Gastrocnemius medialis (tissue), 4 donors: ENCODE measurements around the gene POGK.

ENCODE experiments used
- POLR2A ChIP-seq, 2 donors: fragments of 450-650 bp; IDR thresholded peaks; one replicate each; pipeline ENCODE4 v1.6.1; 2017; ENCODE audit warnings: antibody characterized with exemption in 2 of 2, mild to moderate bottlenecking in 2 of 2, moderate library complexity in 2 of 2
- TF ChIP-seq, protein P1 (sequence below), 5 experiments: fragments of 450-650 bp in 3 of 5; fragments of 200-600 bp in 2 of 5; sonication (generic) in 2 of 5; IDR thresholded peaks in 4 of 5; conservative IDR thresholded peaks in 1 of 5; 1 replicate in 4 of 5; 2 replicates in 1 of 5; pipeline ENCODE4 v1.5.1; 2016 to 2019; ENCODE audit warnings: antibody characterized with exemption in 5 of 5, mild to moderate bottlenecking in 3 of 5, moderate library complexity in 3 of 5

DNA sequence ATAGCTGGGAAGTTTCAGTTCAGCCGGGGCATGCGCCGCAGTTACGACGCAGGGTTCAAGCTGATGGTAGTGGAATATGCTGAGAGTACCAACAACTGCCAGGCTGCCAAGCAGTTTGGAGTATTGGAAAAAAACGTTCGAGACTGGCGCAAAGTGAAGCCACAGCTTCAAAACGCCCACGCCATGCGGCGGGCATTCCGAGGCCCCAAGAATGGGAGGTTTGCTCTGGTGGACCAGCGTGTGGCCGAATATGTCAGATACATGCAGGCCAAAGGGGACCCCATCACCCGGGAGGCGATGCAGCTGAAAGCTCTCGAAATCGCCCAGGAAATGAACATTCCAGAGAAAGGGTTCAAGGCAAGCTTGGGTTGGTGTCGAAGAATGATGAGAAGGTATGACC lies 9.9 kb downstream of the POGK start:
- no peak for TF ChIP-seq POLR2A (IDR thresholded peaks at IDR 0.05)
- TF ChIP-seq, protein P1, sequence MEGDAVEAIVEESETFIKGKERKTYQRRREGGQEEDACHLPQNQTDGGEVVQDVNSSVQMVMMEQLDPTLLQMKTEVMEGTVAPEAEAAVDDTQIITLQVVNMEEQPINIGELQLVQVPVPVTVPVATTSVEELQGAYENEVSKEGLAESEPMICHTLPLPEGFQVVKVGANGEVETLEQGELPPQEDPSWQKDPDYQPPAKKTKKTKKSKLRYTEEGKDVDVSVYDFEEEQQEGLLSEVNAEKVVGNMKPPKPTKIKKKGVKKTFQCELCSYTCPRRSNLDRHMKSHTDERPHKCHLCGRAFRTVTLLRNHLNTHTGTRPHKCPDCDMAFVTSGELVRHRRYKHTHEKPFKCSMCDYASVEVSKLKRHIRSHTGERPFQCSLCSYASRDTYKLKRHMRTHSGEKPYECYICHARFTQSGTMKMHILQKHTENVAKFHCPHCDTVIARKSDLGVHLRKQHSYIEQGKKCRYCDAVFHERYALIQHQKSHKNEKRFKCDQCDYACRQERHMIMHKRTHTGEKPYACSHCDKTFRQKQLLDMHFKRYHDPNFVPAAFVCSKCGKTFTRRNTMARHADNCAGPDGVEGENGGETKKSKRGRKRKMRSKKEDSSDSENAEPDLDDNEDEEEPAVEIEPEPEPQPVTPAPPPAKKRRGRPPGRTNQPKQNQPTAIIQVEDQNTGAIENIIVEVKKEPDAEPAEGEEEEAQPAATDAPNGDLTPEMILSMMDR (IDR thresholded peaks at IDR 0.05 in 4 of 5, conservative IDR thresholded peaks at IDR 0.05 in 1 of 5): no peak
